Measurements from ENCODE around the gene DIDO1. TPM values are rescaled to one million over a fixed set of nuclear protein-coding genes. Genes with fewer than 3 reads are reported as not detected.

The DIDO1 gene
- total and polyA plus RNA-seq, 2 donors (not counting 1 experiment from before 2014, with no cell fraction given), result 57.6 to 124 TPM

- H3K27ac ChIP-seq (ENCODE audit: low read length in 2 of 2), result no peak overlapping the region
- no peak overlapping the region for H3K4me3 ChIP-seq (ENCODE audit: control extremely low read depth in 1 of 5, extremely low read depth in 1 of 5, insufficient read depth in 1 of 5, low read depth in 2 of 5, low read length in 4 of 5)
- H3K9me3 ChIP-seq (ENCODE audit: control extremely low read depth in 1 of 3, control insufficient read depth in 2 of 3, insufficient read depth in 1 of 3, low read length in 2 of 3), result no peaks in the 10 kb centered on the region
- no peak overlapping the region for H3K4me2 ChIP-seq (replicated peaks; ENCODE audit: low read depth, low read length, poor library complexity, severe bottlenecking)
- peaks cover 9% of the 10 kb centered on the region for H4K20me1 ChIP-seq (ENCODE audit: control insufficient read depth, insufficient read depth, low read length, poor library complexity, severe bottlenecking)
- TF ChIP-seq EZH2 (IDR thresholded peaks at IDR 0.05; ENCODE audit: borderline replicate concordance, insufficient read depth, low read depth, low read length, poor library complexity, severe bottlenecking), result no peak
- TF ChIP-seq CTCF (IDR thresholded peaks at IDR 0.05), result no peak
- H3K4me1 ChIP-seq (ENCODE audit: control insufficient read depth in 2 of 2, insufficient read depth in 2 of 2, low read length in 2 of 2), result peaks cover 4 to 8% of the 10 kb centered on the region in 2 donors
- no peak overlapping the region for H3K4me3 Mint-ChIP-seq
- peaks cover 14% of the 10 kb centered on the region for H3K27me3 Mint-ChIP-seq
- POLR2A ChIA-PET, result no interaction called here
- CTCF ChIA-PET, result interaction anchor here (1.0 to 3.9 kb wide), 2 partner anchors 13 to 41 kb away, joined by 3 to 36 read pairs; no protein-coding TSS in a partner anchor
- H3K9me3 Mint-ChIP-seq (ENCODE audit: insufficient read depth), result no peaks in the 10 kb centered on the region
- ATAC-seq (ENCODE audit: low read depth), result no peak
- H3K36me3 ChIP-seq (replicated peaks in 1 of 2; ENCODE audit: control extremely low read depth in 1 of 2, control insufficient read depth in 1 of 2, extremely low read depth in 1 of 2, insufficient read depth in 2 of 2, low read length in 1 of 2), result peaks cover 0 to 27% of the 10 kb centered on the region in 2 experiments
- no peak overlapping the region for H3K9ac ChIP-seq (ENCODE audit: low read length)
- peaks cover 16% of the 10 kb centered on the region for H3K4me1 Mint-ChIP-seq
- H3K79me2 ChIP-seq (ENCODE audit: control insufficient read depth, insufficient read depth, low read length), result no peaks in the 10 kb centered on the region
- intact Hi-C loops (cut with micrococcal nuclease), result no loop called here
- DNase-seq, result no peak
- no peak overlapping the region for H2AFZ ChIP-seq (ENCODE audit: insufficient read depth, low read depth, low read length, poor library complexity, severe bottlenecking)
- WGBS (ENCODE audit: insufficient coverage), result 94% methylated on average over 23 of the region's 27 CpGs
- H3K27me3 ChIP-seq (replicated peaks in 1 of 4; ENCODE audit: control extremely low read depth in 1 of 4, control insufficient read depth in 3 of 4, insufficient read depth in 4 of 4, low read length in 3 of 4), result peaks cover 0 to 21% (median 6%) of the 10 kb centered on the region in 4 experiments
- H3K27ac Mint-ChIP-seq, result no peak overlapping the region
Observed at GRCh38 chr20:62967628-62968351, 41.5 kb upstream of the DIDO1 start.

GRCh38 chr20:62967149-62967501 is 40.8 kb upstream of the DIDO1 start:
- peaks cover 10% of the 10 kb centered on the region for H3K27me3 Mint-ChIP-seq
- Histone ChIP-seq H3K4me2 (replicated peaks; ENCODE audit: low read depth, low read length, poor library complexity, severe bottlenecking) (no peak overlapping the region), H2AFZ (ENCODE audit: insufficient read depth, low read depth, low read length, poor library complexity, severe bottlenecking) (no peak overlapping the region), H3K4me3 (ENCODE audit: control extremely low read depth in 1 of 5, extremely low read depth in 1 of 5, insufficient read depth in 1 of 5, low read depth in 2 of 5, low read length in 4 of 5) (no peak overlapping the region), H3K27me3 (replicated peaks in 1 of 4; ENCODE audit: control extremely low read depth in 1 of 4, control insufficient read depth in 3 of 4, insufficient read depth in 4 of 4, low read length in 3 of 4) (peaks cover 0 to 16% (median 4%) of the 10 kb centered on the region in 4 experiments), H4K20me1 (ENCODE audit: control insufficient read depth, insufficient read depth, low read length, poor library complexity, severe bottlenecking) (peaks cover 9% of the 10 kb centered on the region), H3K4me1 (ENCODE audit: control insufficient read depth in 2 of 2, insufficient read depth in 2 of 2, low read length in 2 of 2) (peaks cover 0 to 1% of the 10 kb centered on the region in 2 donors), H3K27ac (ENCODE audit: low read length in 2 of 2) (no peak overlapping the region), H3K9ac (ENCODE audit: low read length) (no peak overlapping the region), H3K36me3 (replicated peaks in 1 of 2; ENCODE audit: control extremely low read depth in 1 of 2, control insufficient read depth in 1 of 2, extremely low read depth in 1 of 2, insufficient read depth in 2 of 2, low read length in 1 of 2) (peaks cover 0 to 31% of the 10 kb centered on the region in 2 experiments), H3K79me2 (ENCODE audit: control insufficient read depth, insufficient read depth, low read length) (peaks cover under 1% of the 10 kb centered on the region), H3K9me3 (ENCODE audit: control extremely low read depth in 1 of 3, control insufficient read depth in 2 of 3, insufficient read depth in 1 of 3, low read length in 2 of 3) (no peaks in the 10 kb centered on the region)
- DNase-seq (no peak), ATAC-seq (ENCODE audit: low read depth) (no peak)
- intact Hi-C loops (cut with micrococcal nuclease), result no loop called here
- WGBS (ENCODE audit: insufficient coverage), result 100% methylated on average over 6 of the region's 6 CpGs
- no peak overlapping the region for H3K4me3 Mint-ChIP-seq
- CTCF ChIA-PET, result no interaction called here
- POLR2A ChIA-PET, result interaction anchor here (0.6 kb wide), 1 partner anchor 208 kb away, joined by 3 read pairs; no protein-coding TSS in a partner anchor
- no peak overlapping the region for H3K27ac Mint-ChIP-seq
- peaks cover 9% of the 10 kb centered on the region for H3K4me1 Mint-ChIP-seq
- no peaks in the 10 kb centered on the region for H3K9me3 Mint-ChIP-seq (ENCODE audit: insufficient read depth)
- TF ChIP-seq EZH2 (IDR thresholded peaks at IDR 0.05; ENCODE audit: borderline replicate concordance, insufficient read depth, low read depth, low read length, poor library complexity, severe bottlenecking) (no peak), CTCF (IDR thresholded peaks at IDR 0.05) (no peak)

All from B cell (primary cell).